Sciatic nerve (tissue), 2 donors: ENCODE measurements around the gene NKX1-1. TPM values are rescaled to one million over a fixed set of nuclear protein-coding genes. Genes with fewer than 3 reads are reported as not detected.

Source experiments
- ATAC-seq: fragments of 200-7000 bp; cut with Tn5 transposase; one replicate; pipeline ENCODE4 v1.9.1; 2020; ENCODE audit warnings: mild to moderate bottlenecking, moderate library complexity
- DNase-seq: peaks from one replicate; pipeline ENCODE4 v3.0.0-alpha.2; 2020; ENCODE audit warnings: low spot score
- intact Hi-C: fragments of 100-400 bp; cut with DNase I; formaldehyde crosslinking; loops from one replicate; pipeline ENCODE4 v1.14.2; 2022
- total RNA-seq: library from RNA; stranded (reverse); fragmentation: NEBNext Ultra II Directional; extraction: Animal tissue kit (Norgen Biotek cat#: 25700); gene quantifications from one replicate; pipeline ENCODE4 v1.2.1, GENCODE V29; 2021
- donor health status: DM: no; HTN: no; CAD: no.
- donor health status: DM: no; HTN: no; CAD: no.

The NKX1-1 gene
- total RNA-seq, 1 donor from 2014 or later, result not detected

DNA sequence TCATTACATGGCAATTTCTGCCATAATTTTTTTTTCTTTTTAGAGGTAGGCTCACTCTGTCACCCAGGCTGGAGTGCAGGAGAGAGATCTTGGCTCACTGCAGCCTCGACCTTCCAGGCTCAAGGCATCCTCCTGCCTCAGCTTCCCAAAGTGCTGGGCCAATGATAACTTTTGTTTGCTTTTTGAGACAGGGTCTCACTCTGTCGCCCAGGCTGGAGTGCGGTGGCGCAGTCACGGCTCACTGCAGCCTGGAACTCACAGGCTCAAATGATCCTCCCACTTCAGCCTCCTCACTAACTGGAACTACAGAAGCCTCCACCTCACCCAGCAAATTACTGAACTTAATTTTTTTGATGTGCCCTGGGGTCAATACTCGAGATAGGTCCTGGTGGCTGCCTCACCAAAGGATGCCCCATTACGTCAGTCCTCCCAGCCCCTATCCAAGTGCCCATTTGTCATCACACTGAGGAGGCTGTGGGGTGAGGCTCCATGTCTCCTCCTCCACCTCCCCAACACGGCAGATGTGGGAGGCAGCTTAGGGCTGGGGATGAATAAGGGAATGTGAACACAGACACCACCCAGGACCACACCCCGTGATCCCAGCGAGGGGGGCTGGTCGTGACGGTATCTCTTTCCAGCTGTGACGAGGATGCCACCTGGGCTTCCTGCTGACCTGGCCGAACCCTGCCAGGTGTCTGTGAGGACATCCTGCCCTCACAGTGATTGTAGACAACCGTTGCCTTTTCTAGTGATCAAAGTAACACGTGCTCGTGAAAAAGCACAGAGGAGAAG lies 12.4 kb upstream of the NKX1-1 start:
- intact Hi-C loops, result no loop called here
- ATAC-seq (no peak), DNase-seq (no peak)

- no peak for DNase-seq
- intact Hi-C loops, result no loop called here
- ATAC-seq, result no peak
These were observed 11.5 kb upstream of the NKX1-1 start for GRCh38 chr4:1417522-1418390.

- no peak for ATAC-seq
- peak; percentile 42 for DNase-seq
- intact Hi-C loops, result no loop called here
These were observed 10.7 kb upstream of the NKX1-1 start for GRCh38 chr4:1416948-1417260.

DNA sequence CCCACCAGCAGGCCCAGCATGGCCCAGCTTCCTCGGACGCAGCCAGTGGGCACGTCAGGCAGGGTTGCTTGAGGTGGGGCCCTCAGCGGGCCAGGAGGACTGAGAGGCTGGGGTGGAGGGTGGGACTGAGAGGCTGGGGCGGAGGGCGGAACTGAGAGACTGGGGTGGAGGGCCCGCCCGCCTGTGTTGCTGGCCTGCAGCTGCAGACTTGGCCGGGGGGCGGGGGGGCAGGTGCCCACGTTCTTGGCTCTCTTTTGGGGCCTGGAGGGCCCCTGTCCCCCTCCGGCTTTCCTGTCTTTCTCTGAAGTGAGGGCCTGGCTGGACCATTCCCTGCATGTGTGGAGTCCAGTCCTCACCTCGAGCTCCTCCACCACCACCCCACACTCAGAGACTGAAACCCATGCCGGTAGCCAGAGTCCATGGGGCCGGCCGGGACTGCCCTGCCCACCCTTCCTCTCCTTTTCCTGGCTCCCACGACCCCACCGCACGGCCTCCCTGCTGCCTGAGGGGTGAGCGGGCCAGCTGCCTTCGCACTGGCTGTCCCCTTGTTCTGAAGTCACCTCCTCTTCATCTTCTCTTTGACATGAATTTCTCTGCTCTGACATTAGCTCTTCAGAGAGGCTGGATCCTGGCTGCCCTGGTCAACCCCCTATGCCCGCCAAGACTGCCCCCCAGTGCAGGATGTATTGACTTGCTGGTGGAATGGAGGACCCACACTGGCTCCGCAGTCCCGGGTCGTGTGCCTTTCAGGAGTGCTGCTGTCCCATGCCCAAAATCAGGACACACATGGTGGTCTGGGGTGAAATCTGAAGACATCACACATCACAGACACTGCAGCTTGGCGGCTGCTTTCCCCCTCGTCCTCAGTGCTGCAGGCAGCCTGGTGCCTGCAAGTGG lies 10.1 kb upstream of the NKX1-1 start:
- DNase-seq (peak; percentile 31), ATAC-seq (no peak)
- intact Hi-C loops, result no loop called here

DNA sequence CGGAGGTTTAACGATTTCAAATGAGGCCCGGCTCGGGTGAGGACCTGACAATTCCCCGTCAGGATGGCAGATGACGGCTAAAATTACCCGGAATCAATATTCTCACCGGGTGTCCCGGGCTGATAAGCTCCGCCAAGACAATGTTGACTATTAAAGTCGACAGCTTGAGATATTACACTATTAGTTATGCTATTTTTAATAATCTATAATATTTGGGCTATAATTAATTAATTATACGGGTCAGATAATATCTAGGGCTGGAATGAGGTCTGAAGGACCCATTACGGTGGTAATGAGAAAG lies 9.4 kb upstream of the NKX1-1 start:
- ATAC-seq (no peak), DNase-seq (no peak)
- intact Hi-C loops, result no loop called here

GRCh38 chr4:1414831-1415680 lies 8.8 kb upstream of the NKX1-1 start:
- intact Hi-C loops, result no loop called here
- ATAC-seq, result no peak
- peak; percentile 48 for DNase-seq

GRCh38 chr4:1413687-1414479 lies 7.6 kb upstream of the NKX1-1 start:
- ATAC-seq, result no peak
- DNase-seq, result no peak
- intact Hi-C loops, result no loop called here

DNA sequence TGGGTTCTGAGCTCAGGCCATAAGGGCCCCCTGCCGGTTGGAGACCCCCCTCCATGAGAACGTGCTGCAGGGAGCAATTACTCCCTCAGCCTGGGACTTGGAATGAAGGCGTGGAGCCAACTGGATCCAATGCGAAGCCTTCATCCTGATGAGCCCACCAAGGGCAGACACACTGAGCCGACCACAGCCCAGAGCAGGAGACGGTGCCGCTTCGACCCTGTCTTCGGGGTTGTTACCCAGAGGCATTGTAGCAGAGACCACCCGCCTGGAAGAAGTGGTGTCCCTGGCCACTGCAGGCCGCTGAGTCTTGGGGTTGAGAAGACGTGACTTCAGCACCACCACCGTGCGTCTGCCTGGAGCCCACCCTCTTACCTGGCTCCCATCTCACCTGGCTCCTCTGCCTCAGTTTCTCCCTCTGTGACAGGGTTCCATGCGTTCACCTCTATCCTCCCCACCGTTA lies 7.0 kb upstream of the NKX1-1 start:
- ATAC-seq (no peak), DNase-seq (no peak)
- intact Hi-C loops, result no loop called here

GRCh38 chr4:1412376-1413203 lies 6.3 kb upstream of the NKX1-1 start:
- DNase-seq, result no peak
- intact Hi-C loops, result no loop called here
- ATAC-seq, result no peak

GRCh38 chr4:1411436-1412375 lies 5.5 kb upstream of the NKX1-1 start:
- ATAC-seq, result no peak

DNA sequence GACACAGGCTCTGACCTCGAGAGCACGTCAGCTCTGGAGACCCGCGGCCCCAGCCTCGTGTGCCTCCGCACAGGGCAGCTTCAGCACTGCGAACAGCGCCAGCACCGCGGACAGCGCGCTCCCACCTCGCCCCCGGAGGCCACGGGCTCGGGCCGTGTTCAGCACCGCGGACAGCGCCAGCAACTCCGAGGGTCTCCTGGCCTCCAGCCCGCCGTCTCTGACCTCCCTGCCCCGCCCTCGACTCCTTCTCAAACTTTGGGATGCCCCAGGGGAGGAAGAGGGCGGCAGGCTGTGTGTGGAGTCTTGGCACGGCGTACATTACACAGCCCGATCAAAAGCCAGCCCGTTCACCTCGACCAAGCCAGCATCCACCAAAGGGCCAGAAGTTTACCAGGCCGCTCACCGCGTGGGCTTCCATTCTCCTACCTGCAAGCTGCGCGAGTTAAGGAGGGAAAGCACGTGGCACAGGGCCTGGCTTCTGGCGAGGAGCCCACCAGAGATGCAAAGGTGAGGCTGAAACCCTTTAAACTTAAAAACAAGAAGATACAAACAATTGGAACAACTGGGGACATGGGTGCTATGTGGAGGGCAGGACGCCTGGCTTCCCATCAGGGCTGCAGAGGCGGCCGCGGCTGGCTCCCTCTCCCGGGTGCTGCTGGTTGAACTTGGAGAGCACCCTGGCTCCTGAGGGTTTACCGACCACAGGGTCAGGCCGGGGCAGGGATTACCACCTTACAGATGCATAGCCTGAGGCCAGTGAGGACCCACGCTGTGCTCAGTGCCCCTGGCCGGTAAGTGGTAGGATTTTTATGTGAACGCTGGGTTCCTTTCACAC lies 4.5 kb upstream of the NKX1-1 start:
- intact Hi-C loops, result no loop called here
- DNase-seq (peak; percentile 74), ATAC-seq (peak; percentile 62)

More at GRCh38 chr4:1411436-1412375, 5.5 kb upstream of the NKX1-1 start:
- intact Hi-C loops, result no loop called here
- DNase-seq, result no peak

GRCh38 chr4:1409491-1410425 lies 3.5 kb upstream of the NKX1-1 start:
- no peak for DNase-seq
- no peak for ATAC-seq

DNA sequence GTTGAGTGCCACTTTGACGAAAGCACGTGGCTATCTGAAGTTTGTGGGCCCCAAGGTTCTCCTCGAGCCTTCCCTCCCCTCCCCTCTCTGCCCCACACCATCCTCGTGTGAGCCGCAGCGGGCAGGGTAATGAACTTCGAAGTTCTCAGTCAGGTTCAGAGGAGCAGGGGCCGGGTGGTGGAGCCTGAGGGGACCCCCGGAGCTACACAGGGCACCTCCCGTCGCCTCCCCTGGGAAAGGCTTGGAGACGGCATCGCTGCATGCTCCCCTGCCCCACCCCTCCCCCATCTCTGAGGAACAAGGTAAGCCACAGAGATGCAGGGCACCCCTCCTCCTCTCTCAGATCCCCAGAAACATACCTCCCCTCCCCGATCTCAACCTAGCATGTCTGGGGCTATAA lies 2.8 kb upstream of the NKX1-1 start:
- intact Hi-C loops, result no loop called here
- DNase-seq, result no peak
- ATAC-seq, result no peak

More at GRCh38 chr4:1409491-1410425, 3.5 kb upstream of the NKX1-1 start:
- intact Hi-C loops, result no loop called here

DNA sequence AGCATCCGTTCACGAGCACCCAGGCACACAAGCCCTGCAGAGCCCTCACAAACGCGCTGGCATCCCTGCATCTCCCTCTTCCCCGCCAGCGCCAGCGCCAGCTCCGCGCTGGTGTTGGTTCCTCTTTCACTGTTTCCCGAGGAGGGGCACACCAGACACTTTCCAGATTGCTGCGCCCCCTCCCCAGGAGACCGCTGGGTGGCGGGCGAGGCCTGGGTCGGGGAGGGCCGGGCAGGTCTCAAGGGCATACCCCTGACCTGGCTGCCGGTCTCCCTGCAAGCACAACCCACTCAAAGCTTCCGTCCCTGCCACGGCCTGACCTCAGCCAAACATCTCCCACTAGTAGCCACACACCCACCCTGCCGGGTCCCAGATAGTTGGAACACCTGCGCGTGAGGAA lies 2.2 kb upstream of the NKX1-1 start:
- DNase-seq (no peak), ATAC-seq (no peak)

More for the DNA sequence above, 2.2 kb upstream of the NKX1-1 start:
- intact Hi-C loops, result no loop called here
